NCI-H1105 (cell line): ENCODE results near the gene RPRD1B.
A peak's percentile ranks its signal among the peaks of the same experiment; 100 is the strongest.

Source experiments
- DNase-seq: peaks from one replicate; lab custom pipeline; 2025; lab: John Stamatoyannopoulos, UW

RPRD1B gene

DNA sequence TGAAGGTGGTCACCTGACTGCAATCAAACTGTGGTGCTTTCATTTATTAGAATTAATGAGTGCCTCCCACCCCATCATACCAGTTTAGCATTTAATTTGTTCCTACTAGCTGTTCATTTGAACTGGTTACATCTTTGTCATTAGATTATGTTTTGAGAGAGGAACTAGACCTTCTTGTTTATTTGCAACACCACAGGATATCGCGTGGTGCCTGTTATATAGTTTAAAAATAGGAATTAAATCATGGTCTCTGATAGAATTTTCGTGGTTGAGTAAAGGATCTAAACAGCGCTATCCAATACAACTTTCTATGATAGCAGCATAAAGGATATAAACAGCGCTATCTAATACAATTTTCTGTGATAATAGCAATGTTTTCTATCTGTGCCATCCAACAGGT, 2.8 kb downstream of the RPRD1B start:
- no peak for DNase-seq

DNA sequence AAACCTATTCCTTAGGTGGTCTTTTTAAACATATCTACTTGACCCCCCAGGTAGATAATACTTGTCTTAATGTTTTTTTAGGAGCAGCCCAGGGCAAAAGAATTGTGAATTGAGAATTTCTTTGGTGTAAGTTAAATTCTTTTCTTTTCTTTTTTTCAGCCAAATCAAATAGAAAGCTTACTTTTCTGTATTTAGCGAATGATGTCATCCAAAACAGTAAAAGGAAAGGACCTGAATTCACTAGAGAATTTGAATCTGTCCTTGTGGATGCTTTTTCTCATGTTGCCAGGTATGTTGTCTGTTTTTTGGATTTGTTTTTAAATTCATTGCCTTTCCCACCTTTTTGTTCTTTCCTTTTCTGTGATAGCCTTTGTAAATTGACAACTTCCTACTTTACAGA, 6.7 kb downstream of the RPRD1B start:
- no peak for DNase-seq

- no peak for DNase-seq
These were observed 10.2 kb downstream of the RPRD1B start for GRCh38 chr20:38043512-38044300.

DNA sequence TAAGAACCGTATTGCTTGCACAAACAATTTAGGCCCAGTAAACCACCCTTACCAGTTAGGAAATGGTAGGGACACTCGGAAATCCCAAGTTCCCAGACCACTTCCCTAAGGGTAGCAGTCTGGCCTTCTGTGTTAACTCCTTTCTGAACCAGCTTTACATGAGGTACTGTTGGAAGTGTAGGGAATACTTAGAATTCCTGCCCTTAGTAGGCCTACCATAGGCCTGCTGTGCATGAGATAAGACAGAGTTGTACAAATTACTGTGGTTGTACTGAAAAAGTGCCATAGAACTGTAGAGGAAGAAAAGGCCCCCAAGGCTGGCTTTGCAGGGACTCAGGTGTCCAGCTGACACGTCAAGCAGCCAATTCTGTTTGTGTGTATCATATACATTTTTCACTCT, 11.1 kb downstream of the RPRD1B start:
- DNase-seq = no peak

DNA sequence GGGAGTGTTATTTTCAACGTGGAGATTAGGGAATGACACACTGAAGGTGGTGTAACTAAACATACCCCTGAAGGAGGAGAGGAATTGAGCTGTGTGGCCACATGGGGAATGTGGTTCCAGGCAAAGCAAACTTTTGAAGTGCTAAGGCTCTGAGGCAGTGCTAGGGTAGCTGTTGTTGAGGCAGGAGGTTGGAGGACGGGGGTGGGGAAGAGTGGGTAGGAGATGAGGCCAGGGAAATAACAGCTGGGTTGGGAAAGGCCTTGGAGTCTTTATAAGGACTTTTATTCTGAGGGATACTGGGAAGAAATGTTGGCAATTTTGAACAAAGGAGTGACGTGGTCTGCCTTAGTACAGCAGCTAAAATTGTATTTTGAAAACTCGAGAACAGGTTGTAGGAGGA, 13.0 kb downstream of the RPRD1B start:
- DNase-seq = no peak

DNA sequence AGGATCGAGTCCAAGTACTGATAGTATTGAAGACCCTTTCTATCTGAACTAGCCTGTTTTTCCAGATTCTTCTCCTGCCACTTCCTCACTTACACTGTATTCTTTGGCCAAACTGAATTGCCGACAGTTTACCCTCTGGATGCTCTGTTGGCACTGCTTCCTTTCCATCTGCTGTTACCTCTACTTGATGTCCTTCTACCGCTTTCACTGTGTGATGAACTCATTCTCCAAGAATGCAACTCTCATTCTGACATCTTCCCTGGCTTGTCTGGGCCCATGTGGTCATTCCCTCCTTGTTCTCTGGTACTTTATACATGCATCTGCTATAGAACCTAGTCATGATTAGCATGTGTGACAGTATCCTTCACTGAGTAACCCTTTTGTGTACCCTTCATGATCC, 16.3 kb downstream of the RPRD1B start:
- DNase-seq = no peak

DNA sequence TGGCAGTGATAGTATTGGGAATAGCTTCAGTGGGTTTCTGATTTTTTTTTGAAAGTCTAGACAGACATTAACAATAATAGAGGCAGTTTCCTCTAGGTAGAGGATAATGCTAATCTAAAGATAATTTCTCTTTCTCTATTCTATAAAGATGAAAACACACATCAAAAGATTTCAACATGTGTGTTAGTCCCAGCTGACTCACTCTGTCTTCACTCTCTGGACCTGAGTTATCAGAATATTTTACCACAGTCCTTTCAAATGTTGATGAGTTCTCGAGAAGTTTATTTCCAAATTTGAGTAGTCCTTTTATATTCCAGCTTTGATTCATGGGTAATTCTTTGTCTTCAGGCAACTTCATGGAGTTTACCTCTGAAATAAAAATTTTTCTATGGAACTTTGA, 17.1 kb downstream of the RPRD1B start:
- no peak for DNase-seq

DNA sequence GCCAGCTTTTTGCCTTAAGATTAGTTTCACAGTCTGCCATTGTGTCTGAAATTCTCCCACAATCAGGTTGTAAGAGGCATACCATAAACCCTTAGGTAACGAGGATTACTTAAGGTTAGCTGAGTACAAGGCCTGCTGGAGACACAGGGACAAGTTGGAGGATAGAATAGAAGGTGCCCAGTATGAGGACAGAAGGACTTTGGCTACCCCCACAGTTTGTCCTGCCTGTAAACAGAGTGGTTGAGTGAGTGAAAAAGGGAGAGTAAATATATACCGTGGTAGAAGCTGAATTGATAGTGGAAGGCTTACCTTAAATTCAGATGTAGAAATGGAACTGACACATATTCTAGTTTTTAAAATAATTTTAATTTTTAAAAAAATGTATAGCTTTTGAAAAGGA, 19.3 kb downstream of the RPRD1B start:
- no peak for DNase-seq

DNA sequence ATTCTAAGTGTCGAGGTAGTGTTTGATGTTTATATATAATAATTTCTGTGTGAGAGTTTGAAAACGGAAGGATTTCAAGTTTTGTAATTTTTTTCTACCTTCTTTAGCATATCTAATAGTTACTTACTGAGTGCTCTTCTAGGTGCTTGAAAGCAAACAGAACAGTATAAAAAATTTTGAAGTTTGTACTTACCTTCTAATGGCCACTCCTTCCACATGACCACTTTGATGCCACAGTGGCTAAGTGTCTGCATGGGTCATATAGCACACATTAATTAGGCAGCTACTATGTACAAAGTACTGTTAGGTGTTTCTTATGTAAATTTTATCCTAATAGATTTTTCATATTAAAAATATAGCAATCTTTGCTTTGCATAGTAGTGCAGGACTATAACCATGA, 21.1 kb downstream of the RPRD1B start:
- no peak for DNase-seq

DNA sequence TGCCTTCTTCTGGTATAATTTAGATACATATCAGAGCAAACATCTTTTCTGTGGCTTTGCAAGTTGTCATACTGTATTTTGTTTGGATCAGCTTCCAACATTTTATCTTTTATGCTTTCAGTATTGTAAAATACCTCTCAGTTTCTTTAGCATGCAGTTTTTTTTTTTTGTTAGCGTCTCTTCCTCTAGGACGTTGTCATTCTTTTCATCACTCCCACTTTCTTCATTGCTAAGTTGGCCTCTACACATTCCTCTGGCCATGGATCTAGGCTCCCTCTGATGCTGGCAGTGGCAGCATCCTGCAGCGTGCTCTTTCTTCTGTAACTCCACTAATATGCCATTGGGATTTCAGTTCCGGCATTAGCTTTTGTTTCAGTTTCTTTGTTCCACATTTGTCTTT, 21.7 kb downstream of the RPRD1B start:
- DNase-seq = no peak

- DNase-seq = no peak
These were observed 22.3 kb downstream of the RPRD1B start for GRCh38 chr20:38055848-38056247.

- DNase-seq = peak; percentile 81
These were observed 23.9 kb downstream of the RPRD1B start for GRCh38 chr20:38057351-38057972.

GRCh38 chr20:38059832-38060231, 26.3 kb downstream of the RPRD1B start:
- no peak for DNase-seq

- DNase-seq = no peak
These were observed 27.0 kb downstream of the RPRD1B start for GRCh38 chr20:38060536-38060935.

DNA sequence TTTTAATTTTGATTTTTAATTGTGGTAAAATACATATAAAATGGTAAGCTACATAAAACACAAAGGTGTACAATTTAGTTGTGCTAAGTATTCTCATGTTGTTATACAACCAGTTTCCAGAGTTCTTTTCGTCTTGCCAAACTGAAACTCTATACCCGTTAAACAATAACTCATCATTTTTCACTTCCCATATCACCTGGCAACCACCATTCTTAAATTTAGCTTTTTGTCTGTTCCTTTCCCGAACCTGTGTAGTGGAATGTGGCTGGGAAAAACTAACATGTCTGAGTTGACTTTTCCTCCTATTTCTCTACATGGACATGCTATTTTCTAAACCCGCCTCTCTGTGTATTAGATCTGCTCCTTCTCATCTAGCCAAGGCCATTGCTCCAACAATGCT, 27.6 kb downstream of the RPRD1B start:
- no peak for DNase-seq

DNA sequence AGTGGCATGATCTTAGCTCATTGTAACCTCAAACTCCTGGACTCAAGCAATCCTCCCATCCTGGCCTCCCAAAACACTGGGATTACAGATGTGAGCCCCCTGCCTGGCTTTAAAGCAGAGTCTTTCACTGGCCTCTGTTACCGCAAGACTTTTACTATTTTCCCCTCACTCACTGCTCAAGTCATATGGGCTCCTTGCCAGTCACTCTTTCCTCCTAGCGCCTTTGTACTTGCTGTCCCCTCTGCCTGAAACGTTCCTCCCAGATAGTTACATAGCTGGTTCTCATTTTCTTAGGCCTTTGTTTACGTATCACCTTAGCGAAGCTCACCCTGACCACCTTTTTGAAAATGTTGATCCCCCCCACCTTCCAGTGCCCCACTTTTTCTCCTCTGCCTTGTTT, 29.3 kb downstream of the RPRD1B start:
- DNase-seq = no peak

DNA sequence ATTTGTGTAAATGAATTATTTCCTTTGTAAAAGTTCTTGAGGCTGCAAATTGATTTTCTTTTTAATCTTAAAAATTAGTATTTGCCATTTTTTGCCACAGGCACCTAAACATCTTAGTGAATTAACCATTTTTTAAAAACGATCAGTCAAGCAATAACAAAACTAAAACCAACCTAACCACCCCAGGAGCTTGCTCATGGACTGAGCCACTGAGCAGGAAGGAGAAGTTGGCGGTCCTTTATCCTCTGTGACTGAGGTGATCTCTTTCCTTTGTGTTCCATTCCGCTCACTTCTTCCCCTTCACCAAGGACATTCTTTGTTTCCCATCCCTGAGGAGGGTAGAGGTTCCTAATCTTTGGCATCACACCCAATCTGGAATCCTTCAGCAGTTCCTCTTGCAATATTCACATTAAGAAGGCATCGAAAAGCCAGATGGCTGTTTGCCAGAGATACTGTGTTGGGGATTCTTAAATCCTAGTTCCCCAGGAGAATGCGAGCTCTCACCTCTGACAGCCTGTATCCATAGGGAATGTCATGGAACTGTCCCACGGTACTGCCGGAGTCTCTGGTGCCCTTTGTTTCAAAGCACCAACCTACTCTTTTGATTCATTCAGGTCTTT, 30.5 kb downstream of the RPRD1B start:
- DNase-seq = no peak

GRCh38 chr20:38065764-38066375, 32.3 kb downstream of the RPRD1B start:
- no peak for DNase-seq

DNA sequence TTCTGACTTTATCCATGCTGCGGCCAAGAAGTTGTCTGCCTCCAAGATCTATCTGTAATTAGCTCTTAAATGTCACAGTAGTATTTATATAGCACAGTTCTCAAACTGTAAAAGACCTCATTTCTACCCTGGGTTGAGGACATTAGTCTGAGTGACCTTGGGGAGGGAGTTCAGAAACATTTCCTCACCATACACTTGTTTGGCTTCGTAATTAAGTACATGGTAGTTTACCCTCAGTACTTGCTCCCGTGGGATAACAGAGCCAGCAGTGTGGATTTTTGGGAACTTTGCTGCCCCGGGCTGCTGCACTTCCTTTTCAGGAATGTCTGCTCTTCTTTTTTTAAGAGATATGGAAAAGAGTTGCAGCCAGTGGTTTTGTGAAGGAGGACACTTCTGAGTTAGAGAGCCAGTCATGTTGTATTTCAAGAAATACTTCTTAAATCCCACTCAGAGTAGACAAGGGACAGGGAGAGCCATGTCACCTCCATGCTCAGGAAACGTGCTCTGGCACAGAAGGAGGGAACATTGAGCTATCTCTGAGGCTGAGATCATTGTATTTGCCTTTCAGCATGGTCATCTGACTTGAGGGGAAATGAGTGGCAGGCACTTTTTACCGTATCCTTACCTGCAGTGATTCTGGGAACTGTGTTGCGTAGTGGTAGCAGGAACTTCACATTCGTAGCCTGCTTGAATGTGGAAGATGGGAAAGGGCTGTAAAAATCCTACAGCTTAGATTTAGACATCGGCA, 33.6 kb downstream of the RPRD1B start:
- no peak for DNase-seq

GRCh38 chr20:38067717-38068365, 34.3 kb downstream of the RPRD1B start:
- no peak for DNase-seq

DNA sequence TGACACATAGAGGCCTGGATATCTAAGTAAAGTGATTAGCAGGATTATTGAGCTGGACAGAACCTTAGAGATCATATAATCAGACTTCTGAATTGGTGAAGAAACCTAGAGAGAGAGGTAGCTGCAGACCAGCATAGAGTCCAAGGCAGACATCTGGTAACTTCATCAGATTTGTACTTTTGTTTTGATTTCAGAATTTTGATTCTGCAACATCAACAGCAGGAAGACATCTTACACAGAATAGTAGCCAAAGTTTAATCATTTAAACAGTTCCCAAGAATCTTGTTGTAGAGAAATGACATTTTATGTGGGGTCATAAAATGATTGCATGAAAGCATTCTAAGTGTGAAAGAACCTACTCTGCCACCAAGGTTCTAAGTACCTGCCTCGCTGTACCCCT, 39.4 kb downstream of the RPRD1B start:
- DNase-seq = no peak
